CD4-positive, alpha-beta T cell treated with Interferon gamma for 1 hour (primary cell): ENCODE results near the gene ERFL.

ENCODE experiments used
- DNase-seq: peaks from one replicate; pipeline ENCODE4 v3.0.0-alpha.2; 2020

ERFL gene

DNA sequence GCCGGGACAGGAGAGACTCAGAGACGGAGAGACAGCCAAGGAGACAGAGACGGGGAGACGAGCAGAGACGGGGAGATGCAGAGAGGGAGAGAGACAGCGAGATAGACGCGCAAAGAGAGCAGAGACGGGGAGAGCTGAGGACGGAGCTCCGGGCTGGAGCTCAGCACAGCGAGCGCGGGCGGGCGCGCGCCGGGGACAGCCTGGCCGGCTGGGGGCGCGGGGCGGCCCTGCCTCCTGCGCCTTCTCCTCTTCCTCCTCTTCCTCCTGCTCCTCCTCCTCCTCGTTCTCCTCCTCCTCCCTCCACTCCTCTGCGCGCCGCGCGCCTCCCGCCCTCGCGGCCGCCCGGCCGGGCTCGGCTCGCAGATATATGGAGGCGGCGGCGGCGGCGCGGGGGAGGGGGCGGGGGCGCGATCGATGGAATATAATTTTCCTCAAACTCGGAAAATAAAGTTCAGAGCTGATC lies at the start of gene ERFL:
Gene ERFL, minus strand, starts transcription at position 229 of the 463 bp plus-strand sequence. CDS start 15,530 bp downstream, outside the sequence.
- DNase-seq, result no peak

DNA sequence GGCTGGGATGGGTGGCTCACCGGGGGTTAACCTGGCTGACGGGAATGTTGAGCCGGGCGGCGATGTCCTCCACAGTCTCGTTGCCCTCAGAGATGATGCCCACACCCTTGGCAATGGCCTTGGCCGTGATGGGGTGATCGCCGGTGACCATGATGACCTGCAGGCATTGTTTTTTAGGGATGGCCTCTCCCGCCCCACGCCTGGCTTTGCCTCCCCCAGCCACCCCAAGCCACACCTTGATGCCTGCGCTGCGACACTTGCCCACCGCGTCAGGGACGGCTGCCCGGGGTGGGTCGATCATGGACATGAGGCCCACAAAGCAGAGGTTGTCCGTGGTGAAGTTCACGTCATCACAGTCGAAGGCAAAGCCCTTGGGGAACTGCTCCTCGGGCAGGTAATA lies 49.7 kb upstream of the ERFL start:
- DNase-seq, result no peak

DNA sequence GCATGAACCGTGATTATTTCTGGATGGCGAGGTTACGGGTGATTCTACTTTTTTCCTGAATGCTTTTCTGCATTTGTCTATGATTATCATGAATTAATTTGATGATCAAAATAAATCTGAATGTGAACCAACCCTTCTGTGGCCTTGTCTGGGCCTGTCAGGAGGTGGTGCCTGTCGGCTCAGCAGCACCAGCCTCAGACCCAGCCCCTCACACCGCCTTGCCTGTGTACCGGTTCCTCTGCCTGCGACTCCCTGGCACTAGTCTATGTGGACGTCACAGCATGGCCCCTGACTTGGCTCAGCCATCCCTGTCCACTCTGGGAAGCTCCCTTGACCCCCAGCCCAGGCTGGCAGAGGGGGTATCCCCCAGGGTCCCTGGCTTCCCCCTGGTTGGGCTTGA lies 46.4 kb upstream of the ERFL start:
- no peak for DNase-seq

DNA sequence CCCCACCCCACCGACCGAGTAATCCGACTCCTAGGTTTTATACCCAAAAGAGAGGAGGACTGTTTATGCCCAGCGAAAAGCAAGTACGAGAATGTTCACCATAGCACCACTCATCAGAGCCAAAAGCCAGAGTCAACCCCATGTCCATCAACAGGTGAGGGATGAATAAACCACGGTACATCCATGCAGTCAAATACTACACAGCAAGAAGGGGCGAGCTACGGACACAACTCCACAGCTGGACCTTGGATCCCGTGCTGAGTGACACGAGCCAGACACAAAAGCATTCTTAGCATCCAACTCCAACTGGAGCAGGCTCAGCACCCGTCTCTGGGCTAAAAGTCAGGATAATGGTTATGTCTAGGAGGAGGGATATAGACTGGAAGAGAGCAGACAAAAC lies 43.1 kb upstream of the ERFL start:
- no peak for DNase-seq

DNA sequence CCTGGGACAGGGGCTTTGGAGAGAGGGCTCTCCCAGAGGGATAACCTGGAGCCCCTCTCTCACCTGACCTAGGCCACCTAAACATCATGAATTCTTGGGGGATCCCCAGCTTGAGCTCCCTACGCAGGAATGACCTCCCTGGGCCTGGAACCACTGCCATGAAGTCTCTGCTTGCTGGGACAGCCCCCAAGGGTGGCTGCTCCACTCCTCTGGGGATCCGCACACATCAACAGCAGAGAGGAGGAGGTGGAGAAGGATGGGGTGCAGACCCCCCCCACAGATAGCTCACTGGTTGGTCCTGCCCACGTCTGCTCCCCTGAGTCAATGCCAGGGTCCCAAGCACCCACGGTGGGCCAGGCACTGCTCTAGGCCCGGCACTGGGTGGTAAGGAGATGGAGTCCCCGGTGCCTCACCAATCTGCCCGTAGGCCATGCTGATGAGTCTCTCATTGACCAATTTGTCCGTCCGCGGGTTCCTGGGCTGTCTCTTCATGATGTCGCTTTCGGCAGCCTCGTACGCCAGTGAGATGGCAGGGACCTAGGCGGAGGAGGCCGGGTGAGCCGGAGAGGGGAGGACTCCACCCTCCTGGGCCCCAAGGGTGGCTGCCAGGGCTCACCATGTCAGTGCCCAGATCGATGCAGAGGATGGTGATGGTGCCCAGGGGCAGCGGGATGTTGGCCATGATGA lies 41.7 kb upstream of the ERFL start:
- no peak for DNase-seq

DNA sequence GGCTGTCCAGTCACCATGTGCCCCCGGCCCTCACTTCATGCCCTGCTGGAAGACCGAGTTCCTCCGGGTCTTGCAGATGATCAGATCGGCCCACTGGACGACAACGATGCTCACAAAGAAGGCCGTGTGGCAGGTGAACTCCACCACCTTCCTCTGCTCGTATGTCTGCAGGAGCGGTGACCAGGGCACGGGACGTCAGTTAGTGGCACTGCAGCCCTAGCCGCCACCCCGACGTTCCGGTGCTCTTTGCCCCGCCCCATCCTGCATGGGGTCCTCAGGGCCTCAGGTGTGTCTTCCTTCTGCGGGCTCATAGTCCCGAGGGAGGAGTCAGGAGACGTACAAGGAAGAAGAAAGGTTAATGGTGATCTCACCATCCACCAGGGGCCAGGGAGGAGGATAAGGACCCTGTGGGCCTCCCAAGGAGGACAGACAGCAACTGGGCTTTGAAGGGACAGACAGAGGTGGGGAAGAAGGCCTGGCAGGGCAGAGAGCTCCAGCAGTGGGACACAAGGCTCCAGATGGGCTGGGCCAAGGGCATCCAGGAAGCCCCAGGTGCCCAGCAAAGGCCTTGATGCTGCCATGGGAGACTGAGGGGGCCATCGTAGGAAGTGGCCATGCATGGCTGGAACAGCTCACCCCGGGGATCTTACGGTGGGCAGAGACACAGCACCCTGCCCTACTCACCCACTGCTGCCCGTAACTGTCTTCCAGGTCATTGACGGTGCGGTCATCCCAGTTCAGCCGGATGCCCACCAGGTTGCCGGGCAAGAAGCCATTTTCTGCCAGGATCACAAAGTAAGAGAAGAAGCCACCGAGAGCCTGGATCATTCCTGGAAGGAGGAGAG lies 40.7 kb upstream of the ERFL start:
- DNase-seq, result no peak

DNA sequence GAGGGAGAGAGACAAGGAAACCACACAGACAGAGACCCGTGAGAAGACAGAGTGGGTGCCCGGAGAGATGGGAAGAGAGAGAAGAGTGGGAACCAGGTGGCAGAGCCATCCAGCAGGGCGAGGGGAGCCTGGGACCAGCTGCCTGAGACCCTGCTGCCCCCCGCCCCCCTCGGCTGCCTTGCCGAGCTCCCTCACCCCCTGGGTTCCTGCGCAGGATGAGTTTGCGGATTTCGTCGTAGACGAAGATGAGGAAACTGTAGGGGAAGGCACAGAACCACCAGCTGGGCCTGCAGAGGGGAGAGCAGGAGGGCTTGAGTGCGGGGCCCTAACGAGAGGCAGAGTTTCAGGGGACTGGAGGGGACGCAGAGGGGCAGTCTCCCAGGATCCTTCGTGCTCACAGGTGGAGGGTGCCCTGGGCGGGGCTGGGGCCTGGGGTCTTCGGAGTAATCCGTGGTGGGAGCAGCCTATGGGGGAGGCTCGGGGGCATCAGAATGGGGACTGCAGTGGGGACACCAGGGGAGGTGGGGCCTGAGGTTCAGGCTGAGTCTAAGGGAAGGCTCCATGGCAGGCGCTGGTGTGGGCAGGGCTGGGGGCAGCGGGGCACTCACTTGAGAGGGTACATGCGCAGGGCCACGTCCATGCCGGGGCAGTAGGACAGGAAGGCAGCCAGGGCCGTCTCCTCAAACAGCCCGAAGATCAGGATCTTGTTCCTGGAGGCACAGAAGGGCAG lies 39.0 kb upstream of the ERFL start:
- DNase-seq, result peak; percentile 16

DNA sequence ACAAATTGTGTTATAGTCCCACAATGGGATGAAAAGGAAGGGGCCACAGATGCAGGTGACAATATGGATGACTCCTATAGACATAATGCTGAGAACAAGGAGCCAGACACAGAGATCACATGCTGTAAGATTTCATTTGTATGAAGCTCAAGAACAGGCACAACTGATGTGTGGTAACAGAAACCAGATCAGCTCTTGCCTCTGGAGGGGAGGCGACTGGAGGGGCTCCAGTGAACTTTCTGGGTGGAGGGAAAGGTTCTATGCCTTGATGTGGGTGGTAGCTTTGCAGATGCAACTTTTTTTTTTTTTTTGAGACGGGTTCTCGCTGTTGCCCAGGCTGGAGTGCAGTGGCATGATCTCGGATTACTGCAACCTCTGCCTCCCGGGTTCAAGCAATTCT lies 36.9 kb upstream of the ERFL start:
- no peak for DNase-seq

DNA sequence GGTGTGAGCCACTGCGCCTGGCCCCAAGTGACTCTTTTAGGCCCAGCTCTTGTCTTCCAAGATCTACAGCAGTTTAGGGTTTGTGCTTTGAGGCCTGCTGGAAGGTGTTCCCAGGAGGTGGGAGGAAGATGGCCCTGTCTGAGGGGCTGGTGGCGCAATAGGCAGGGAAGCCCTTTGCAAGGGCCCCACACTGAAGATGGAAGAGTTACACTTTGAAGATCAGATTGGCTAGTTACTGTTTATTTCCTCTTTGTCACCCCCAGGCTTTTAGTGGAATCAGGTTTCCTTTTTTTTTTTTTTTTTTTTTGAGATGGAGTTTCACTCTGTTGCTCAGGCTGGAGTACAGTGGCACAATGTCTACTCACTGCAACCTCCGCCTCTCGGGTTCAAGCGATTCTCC lies 32.7 kb upstream of the ERFL start:
- no peak for DNase-seq

DNA sequence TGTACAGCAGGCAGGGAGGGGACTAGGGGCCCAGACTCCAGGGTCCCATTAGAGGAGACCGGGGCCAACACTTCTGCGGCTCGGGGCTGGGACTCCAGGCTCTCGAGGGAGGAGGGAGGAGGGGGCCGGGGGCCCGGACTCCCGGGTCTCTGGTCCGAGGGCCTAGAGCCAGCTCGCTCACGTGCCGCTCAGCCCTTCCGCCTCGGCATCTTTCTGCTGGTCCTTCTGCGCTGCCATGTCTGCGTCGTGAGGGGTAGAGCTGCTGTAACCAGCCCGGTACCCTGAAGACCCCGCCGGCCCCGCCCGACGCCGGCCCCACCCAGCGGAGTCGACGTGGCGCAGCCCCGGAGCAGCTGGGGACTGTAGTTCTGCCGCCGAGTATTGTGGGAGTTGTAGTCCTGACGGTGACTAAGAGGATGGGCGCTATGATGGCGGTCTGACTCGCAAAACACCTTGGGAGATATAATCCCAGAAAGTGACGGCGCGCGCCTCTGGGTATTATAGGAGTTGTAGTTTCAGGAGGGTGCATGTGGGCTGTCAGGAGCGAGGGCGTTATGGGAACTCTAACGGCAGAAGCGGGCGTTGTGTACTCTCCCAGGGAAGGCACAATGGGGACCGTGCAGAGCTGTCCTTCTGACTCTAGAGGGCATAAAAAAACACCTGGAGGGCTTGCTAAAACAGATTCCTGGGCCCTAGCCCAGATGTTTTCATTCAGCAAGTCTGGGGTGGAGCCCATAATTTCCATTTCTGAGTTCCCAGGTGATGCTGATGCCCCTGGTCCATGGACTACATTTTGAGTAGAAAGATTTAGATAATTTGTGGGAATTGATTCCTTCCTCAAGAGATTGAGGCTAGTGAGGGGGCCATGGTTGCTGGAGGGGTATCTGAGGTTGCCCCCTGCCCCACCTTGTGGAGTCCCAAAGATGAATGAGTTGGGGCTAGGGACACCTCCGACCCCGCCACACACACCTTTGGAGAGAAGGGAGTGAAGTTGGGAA lies 31.1 kb upstream of the ERFL start, which contains the start of gene RABAC1:
Gene RABAC1, minus strand, starts transcription at position 266 of the 998 bp plus-strand sequence. Its CDS starts 29 bp downstream, at position 237.
- peak; percentile 87 for DNase-seq

DNA sequence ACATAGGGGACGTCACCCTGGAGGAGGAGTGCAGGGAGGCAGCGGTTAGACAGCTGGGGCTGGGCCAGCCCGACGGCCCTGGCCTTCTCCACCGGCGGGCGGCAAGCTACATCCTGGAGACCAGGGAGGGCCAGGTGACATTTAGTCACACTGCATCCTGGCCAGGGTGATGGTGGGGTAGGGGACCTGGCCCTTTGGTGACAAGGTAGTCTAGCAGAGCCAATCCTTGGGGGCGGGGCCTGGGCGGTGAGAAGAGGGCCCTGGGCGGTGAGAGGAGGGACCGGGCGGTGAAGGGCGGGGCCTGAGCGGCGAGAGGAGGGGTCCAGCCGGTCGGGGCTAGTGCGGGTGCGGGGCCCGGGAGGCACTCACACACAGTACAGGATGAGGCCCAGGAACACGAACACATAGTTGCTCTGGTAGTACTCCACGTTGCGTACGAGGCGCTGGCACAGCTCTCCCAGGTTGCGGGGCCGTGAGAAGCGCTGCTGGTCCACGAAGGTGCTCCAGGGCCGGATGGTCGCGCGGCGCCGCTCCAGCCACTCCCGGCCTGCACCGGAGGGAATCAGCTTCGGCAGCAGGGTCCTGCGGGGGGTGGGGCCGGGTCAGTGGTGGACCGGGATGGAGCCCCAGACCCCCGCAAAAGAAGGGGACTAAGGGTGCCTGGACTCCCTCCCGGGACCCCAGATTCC lies 30.3 kb upstream of the ERFL start:
- peak; percentile 80 for DNase-seq

DNA sequence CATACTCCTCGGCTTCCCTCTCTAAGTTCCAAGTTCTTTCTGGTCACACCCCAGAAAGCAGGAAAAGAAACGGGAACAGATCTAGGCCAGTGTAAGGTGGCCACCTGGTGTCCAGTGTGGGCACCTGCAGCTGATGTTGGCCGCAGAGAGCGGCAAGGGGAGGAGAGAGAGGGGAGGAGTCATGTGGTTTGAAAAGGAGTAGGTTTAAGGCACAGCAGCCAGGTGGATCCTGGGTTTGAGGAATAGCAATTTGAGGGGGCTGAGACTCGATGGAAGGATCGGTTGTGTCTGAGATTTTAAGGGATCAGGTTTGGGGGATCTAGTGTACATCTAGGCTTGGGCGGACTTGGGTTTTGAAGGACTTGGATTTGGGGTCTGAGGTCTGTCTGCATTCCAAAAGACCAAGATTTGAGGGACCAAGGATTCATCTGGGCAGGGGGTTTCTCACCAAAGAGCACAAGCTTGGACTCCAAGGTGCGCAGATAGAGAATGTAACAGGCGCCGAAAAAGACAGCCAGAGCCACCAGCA lies 29.7 kb upstream of the ERFL start:
- DNase-seq, result peak; percentile 58

DNA sequence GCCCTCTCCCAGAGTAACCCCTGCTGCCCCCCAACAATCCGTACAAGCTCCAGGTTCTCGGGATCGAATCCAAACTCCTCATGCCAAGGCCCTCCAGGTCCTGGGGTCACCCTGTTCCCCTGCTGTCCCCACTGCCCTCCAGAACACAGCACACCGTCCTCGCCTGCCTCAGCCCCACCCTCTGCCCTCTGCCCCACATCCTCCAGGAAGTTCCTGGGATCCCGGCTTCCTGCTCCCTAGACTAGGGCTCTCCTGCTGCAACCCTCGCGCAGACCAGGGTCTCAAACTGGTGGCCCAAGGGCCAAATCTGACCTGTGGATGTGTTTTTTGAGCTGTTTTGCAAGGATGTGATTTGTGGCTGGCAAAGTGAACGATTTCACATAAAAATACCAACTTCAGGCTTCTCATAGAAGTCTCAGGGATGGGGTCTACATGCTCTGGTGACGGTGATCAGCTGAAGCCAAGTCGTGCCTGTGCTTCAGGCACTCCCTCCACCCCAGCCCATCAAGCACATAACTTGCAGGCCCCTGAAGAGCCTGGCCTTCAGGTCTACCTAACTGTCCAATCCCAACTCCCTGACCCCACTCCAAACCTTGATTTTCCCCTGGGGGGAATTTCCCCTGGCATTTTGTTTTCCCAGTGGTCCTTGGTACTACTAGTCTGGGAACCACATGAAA lies 29.1 kb upstream of the ERFL start:
- DNase-seq, result no peak

DNA sequence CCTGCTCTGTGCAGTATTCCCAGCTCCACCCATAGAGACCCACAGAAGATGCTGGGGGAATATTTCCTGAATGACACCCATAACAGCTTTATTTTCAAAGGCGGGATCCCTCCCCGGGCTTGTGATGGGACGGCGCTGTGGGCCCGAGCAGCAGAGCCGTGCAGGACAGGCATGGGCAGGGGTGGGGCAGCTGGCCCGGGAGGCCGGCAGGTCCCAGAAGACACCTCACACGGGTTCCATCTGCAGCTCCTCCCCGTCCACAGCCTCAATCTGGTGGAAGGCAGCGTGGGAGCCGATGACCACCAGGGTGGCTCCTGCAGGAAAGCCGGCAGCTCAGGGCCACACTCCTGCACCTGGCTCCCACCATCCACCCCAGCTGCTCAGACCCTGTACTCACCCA lies 28.4 kb upstream of the ERFL start:
- DNase-seq, result no peak

DNA sequence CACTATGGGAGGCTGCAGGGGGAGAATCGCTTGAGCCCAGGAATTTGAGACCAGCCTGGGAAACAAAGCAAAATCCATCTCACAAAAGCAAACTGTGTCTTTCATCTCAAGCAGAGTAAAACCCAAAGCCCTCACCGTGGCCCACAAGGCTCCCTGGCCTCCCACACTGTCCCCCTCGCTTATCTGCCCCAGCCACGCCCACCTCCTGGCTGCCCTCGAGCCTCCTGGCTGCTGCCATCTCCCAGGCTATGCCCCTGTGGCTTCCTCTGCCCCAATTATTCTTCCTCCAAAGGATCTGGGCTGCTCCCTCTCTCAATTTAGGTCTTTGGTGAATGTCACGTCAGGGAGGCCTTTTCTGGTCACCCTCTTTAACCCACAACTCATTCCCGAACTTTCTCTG lies 27.3 kb upstream of the ERFL start:
- no peak for DNase-seq

DNA sequence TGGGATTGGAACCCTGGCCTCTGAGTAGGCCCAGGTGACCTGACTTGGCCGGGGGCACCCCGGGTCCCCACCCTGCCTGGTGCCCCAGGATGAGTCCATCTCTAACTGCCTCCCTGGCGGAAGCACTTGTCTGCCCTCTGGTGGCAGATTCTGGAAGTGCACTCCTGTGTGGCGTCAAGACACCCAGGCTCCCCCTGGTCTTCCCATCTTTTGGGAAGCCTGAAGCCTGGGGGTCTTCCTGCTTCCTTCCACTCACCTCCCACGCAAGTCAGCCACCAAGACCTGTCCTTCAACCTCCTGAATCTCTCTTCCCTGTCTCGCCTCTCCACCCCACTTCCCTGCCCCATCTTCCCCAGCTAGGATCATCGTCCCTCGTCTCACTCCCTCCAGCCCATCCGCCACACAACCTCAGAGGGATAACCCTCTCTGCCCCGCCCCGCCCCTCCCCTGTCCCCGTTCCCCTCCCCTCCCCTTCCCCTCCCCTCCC lies 23.5 kb upstream of the ERFL start:
- peak; percentile 78 for DNase-seq

DNA sequence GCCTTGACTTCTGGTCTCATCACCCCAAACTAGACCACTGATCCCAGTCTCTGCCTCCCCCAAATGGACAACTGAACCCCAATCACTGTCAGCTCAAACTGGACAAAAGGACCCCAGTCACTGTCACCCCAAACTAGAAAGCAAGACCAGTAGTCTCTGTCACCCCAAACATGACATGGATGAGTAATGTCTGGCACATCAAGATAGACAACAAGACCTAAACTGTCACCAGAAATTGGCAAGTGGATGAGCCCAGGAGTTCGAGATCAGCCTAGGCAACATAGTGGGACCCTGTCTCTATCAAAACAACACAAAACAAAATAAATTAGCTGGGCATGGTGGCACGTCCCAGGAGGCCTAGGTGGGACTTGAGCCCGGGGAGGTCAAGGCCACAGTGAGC lies 18.8 kb upstream of the ERFL start:
- no peak for DNase-seq

DNA sequence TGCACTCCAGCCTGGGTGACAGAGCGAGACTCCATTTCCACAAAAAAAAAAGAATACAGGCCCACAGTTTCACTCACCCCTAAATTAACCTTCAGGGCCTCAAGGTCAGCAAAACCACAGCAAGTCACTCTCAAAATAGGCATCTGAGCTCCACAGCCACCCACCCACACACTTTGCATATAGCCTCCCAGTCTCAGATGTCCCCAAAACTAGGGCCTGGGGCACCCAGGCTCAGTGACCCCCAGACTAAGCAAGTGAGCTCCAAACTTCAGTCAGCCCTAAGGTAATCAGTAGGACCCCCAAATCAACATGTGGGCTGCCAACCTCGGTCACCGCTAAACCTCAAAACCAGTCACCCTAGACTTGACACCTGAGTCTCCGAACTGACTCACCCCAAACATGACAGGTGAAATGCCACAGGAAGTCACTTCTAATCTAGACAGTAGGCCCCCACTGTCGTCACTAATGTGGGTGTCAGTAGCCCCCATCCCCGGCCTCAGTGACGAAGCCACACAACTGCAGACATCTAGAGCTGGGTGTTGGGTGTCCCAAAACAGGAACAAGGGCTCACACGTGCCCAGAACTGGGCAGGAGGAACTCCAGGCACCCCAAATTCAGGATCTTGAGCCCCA lies 17.0 kb upstream of the ERFL start:
- peak; percentile 93 for DNase-seq

DNA sequence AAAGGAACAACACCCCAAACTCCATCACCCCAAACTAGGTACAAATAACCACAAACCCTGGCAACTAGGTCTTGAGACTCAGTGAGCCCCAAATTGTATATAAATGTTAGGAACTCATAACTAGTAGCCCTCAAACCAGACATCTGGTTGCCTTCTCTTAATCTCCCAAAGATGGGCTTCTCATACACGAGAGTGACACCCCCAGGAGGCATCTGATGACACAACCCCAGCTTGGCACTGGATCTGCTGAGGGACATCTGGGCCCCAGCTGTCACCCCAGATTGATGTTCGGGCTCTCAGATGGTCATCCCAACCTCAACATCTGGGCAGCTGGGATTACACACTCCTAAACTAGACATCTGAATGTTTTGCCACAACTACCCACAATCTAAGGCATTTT lies 16.1 kb upstream of the ERFL start:
- DNase-seq, result no peak
